Gastroesophageal sphincter (tissue), 4 donors: Measurements from ENCODE around the gene TNS3. TPM values are rescaled to one million over a fixed set of nuclear protein-coding genes. Genes with fewer than 3 reads are reported as not detected.

Experiments used
- ATAC-seq: fragments of 150-250 bp; one replicate; pipeline ENCODE4 v1.9.1; 2016; ENCODE audit warnings: mild to moderate bottlenecking, moderate library complexity
- H3K27ac ChIP-seq, 4 donors: fragments of 200-600 bp; sonication (generic) in 3 of 4; 1 replicate in 3 of 4; 2 replicates in 1 of 4; pipeline ENCODE4 v1.5.1; 2016 to 2019
- H3K27me3 ChIP-seq: fragments of 200-600 bp; sonication (generic); one replicate; pipeline ENCODE4 v1.5.1; 2019
- H3K36me3 ChIP-seq, 2 donors: fragments of 200-600 bp; sonication (generic); one replicate each; pipeline ENCODE4 v1.5.1; 2019; ENCODE audit warnings: control low read depth in 1 of 2
- H3K4me1 ChIP-seq, 3 donors: fragments of 200-600 bp; sonication (generic); 1 replicate in 2 of 3; 2 replicates in 1 of 3; pipeline ENCODE4 v1.5.1; 2016 to 2019; ENCODE audit warnings: control low read depth in 2 of 3
- H3K4me3 ChIP-seq, 2 donors: fragments of 200-600 bp; sonication (generic); one replicate each; pipeline ENCODE4 v1.5.1; 2019; ENCODE audit warnings: mild to moderate bottlenecking in 1 of 2, moderate library complexity in 1 of 2
- H3K9me3 ChIP-seq, 3 donors: fragments of 200-600 bp; sonication (generic); one replicate each; pipeline ENCODE4 v1.5.1; 2017 to 2019; ENCODE audit warnings: control low read depth in 2 of 3
- EP300 ChIP-seq: sonication (generic); formaldehyde crosslinking; IDR thresholded peaks from one replicate; pipeline ENCODE4 v1.6.1; 2017; ENCODE audit warnings: antibody characterized with exemption, mild to moderate bottlenecking
- POLR2A ChIP-seq, 2 donors: fragments of 450-650 bp; IDR thresholded peaks; one replicate each; pipeline ENCODE4 v1.6.1; 2017; ENCODE audit warnings: antibody characterized with exemption in 2 of 2, mild to moderate bottlenecking in 2 of 2, moderate library complexity in 1 of 2
- POLR2AphosphoS5 ChIP-seq: sonication (generic); formaldehyde crosslinking; IDR thresholded peaks from one replicate; pipeline ENCODE4 v1.6.1; 2017; ENCODE audit warnings: antibody characterized with exemption
- WGBS, 2 donors: methylation state at CpG; one replicate each; pipeline ENCODE4 v1.1.5; 2018; ENCODE audit warnings: low coverage in 1 of 2; 5-methylcytosine and 5-hydroxymethylcytosine counted together
- total RNA-seq, 4 donors: library from RNA; depleted of rRNA; stranded (reverse); fragments of >200 nt; gene quantifications; one replicate each; pipeline ENCODE4 v1.1.0, GENCODE V29; 2016
- TF ChIP-seq, protein P1 (sequence below), 4 experiments: fragments of 200-600 bp in 2 of 4; fragments of 450-650 bp in 2 of 4; sonication (generic) in 1 of 4; IDR thresholded peaks; one replicate each; pipeline ENCODE4 v1.5.1; 2017 to 2019; ENCODE audit warnings: antibody characterized with exemption in 4 of 4, mild to moderate bottlenecking in 2 of 4, moderate library complexity in 2 of 4

The TNS3 gene
- total RNA-seq, 4 donors from 2014 or later = 35.0 to 61.3 (median 45.1) TPM

DNA sequence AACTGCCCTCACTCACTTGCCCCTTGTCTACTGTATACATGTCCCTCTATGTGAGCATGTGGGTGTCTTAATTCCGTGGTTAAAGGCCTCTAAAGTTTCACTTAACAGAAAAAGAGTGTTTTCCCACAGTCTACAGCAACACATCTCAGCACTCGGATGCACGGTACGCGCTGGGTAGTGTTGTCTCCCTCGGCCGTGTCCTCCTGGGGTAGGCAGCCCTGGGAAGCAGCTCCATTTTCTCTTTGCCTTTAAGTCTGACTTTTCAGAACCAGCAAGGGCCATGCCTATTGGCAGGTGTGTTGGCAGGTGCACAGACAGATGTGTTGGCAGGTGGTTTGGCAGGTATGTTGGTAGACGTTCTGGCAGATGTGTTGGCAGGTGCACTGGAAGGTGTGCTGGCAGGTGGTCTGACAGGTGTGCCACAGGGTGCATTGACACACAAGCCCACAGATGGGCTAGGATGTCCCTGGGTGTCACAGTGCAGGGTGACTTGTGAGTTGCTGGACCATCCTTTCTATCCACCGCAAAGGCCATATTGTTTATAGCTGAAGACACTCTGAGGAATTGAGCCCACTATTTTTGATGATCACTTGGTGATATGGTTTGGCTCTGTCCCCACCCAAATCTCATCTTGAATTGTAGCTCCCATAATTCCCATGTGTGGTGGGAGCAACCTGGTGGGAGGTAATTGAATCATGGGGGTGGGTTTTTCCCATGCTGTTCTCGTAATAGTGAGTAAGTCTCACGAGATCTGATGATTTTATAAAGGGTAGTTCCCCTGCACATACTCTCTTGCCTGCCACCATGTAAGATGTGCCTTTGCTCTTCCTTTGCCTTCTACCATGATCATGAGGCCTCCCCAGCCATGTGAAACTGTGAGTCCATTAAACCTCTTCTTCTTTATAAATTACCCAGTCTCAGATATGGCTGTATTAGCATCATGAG lies 296.9 kb downstream of the TNS3 start:
- TF ChIP-seq POLR2A (IDR thresholded peaks at IDR 0.05) (no peak), POLR2AphosphoS5 (no peak), EP300 (no peak)
- TF ChIP-seq, protein P1, sequence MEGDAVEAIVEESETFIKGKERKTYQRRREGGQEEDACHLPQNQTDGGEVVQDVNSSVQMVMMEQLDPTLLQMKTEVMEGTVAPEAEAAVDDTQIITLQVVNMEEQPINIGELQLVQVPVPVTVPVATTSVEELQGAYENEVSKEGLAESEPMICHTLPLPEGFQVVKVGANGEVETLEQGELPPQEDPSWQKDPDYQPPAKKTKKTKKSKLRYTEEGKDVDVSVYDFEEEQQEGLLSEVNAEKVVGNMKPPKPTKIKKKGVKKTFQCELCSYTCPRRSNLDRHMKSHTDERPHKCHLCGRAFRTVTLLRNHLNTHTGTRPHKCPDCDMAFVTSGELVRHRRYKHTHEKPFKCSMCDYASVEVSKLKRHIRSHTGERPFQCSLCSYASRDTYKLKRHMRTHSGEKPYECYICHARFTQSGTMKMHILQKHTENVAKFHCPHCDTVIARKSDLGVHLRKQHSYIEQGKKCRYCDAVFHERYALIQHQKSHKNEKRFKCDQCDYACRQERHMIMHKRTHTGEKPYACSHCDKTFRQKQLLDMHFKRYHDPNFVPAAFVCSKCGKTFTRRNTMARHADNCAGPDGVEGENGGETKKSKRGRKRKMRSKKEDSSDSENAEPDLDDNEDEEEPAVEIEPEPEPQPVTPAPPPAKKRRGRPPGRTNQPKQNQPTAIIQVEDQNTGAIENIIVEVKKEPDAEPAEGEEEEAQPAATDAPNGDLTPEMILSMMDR (IDR thresholded peaks at IDR 0.05) = no peak
- Histone ChIP-seq H3K27ac (no peak overlapping the region), H3K9me3 (no peaks in the 10 kb centered on the region), H3K36me3 (peaks cover 0 to 77% of the 10 kb centered on the region in 2 donors), H3K27me3 (no peaks in the 10 kb centered on the region), H3K4me1 (no peaks in the 10 kb centered on the region), H3K4me3 (no peak overlapping the region)
- 95 to 100% methylated on average over 4 to 7 of the region's 11 CpGs for WGBS, 2 donors
- no peak for ATAC-seq

DNA sequence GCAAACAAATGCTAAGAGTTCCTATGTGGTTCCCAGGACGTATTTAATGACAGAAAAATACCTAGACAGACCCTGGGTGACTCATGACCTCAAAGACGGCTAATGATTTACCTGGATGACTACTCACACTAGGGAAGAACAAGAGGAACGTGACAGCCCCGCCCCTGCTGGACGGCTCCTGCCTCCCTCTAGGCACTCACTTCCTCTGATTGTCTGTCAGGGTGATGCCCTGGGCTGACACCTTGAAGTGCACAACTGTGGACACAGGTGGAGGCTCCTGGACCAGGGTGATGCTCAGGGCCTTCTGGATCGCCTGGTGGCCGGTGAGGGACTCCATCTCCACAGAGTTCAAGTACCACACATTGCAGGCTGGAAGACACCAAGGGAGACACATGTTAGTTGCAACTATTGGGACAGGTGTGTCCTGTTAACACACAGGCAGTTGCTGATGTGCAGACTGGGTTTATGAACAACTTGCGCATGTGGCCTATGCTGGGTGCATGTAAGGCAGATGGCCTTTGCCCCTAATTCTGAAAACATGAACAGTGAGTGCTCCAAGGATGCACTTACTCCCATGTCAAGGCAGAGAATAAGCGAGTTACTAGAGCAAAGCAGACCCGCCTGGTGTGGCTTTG lies 298.3 kb downstream of the TNS3 start:
- H3K4me1 ChIP-seq = no peaks in the 10 kb centered on the region
- H3K27me3 ChIP-seq = no peaks in the 10 kb centered on the region
- no peak overlapping the region for H3K27ac ChIP-seq
- H3K9me3 ChIP-seq = no peaks in the 10 kb centered on the region
- H3K4me3 ChIP-seq = no peak overlapping the region
- peaks cover 0 to 89% of the 10 kb centered on the region in 2 donors for H3K36me3 ChIP-seq
- TF ChIP-seq EP300 (no peak), POLR2AphosphoS5 (no peak), POLR2A (IDR thresholded peaks at IDR 0.05) (no peak)
- WGBS, 2 donors = 91 to 95% methylated on average over 2 to 4 of the region's 10 CpGs
- ATAC-seq = no peak

DNA sequence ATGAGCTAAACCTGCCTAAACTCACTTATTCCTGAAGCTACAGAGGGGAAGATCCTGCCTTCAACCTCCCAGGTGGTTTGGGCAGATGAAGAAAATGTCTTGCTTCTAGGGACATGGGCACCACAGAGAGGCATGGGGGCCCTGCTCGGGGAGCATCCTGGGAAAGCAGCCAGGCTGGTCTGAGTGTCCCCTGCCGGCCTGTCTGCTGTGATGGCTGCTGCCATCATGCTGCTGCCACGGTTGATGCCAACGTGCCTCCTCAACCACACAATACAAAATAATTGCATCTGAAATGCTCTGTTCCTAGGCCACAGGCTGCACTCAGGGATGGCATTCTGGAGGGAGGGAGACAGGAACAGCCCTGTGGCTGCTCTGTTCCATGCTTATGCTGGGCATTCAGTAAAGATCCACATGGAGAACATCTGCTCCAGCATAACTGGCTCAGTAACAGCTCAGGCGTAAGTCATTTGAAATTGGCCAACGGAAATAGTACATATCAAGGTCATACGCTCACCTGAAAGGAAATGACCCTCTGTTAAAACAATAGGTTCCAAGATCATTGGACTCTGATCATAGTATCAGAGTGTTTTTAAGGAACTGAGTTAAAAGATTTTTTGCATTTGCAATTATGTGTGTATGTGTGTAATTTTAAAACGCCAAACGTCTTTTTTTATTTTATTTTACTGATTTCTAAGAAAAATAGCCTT lies 299.0 kb downstream of the TNS3 start:
- no peak for ATAC-seq
- no peaks in the 10 kb centered on the region for H3K27me3 ChIP-seq
- H3K36me3 ChIP-seq = peaks cover 0 to 90% of the 10 kb centered on the region in 2 donors
- H3K4me1 ChIP-seq = no peaks in the 10 kb centered on the region
- WGBS, 2 donors = 74 to 95% methylated on average over 5 of the region's 9 CpGs
- no peak overlapping the region for H3K27ac ChIP-seq
- H3K4me3 ChIP-seq = no peak overlapping the region
- H3K9me3 ChIP-seq = no peaks in the 10 kb centered on the region
- TF ChIP-seq, protein P1 (IDR thresholded peaks at IDR 0.05) = no peak
- no peak for TF ChIP-seq POLR2AphosphoS5

DNA sequence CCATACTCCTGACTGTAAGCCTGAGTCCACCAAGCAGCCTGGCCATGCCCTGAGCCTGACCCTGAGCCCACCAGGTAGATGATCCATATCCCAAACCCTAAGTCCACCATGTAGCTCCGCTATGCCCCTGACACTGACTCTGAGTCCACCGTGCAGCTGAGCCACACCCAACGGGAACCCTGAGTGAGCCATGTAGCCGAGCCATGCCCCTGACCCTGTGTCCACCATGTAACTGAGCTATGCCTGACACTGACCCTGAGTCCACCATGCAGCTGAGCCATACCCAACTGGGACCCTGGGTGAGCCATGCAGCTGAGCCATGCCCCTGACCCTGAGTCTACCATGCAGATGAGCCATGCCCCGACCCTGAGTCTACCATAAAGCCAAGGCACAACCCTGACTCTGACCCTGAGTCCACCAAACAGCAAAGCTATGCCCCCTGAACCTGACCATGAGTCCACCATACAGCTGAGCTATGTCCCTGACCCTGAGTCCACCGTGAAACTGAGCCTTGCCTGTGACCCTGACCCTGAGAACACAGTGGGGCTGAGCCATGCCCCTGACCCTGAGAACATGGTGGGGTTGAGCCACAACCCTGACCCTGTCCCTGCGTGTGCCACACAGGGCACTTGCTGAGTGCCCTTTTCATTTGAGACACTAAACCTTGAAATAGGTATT lies 299.8 kb downstream of the TNS3 start:
- Histone ChIP-seq H3K36me3 (peaks cover 0 to 97% of the 10 kb centered on the region in 2 donors), H3K9me3 (no peaks in the 10 kb centered on the region), H3K27ac (no peak overlapping the region), H3K4me1 (no peaks in the 10 kb centered on the region), H3K4me3 (no peak overlapping the region), H3K27me3 (no peaks in the 10 kb centered on the region)
- WGBS, 2 donors = 100% methylated on average over 1 of the region's 7 CpGs; no CpG with 5 or more reads in 1 of the 2 donors
- TF ChIP-seq POLR2A (IDR thresholded peaks at IDR 0.05) = no peak
- TF ChIP-seq, protein P1 (IDR thresholded peaks at IDR 0.05) = no peak
- TF ChIP-seq POLR2AphosphoS5 = no peak
- TF ChIP-seq EP300 = no peak
- ATAC-seq = no peak

DNA sequence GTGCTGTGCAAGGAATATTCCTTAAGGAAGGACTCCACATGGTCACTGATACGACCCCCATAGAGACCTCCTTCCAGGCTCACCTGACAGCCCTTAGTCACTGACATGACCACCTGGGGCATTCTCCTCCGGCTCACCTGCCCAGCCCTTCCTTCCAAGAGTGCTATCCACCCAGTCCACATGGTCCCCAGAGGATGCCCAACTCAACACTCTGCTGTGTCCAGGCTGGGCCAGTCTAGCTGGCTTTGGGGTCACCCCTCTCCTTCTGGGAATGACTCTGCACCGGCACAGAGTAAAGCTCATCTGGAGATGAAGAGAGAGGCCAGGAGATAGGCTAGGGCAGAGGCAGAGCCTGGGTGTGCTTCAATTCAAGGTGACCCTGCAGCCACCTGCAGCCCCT lies 300.8 kb downstream of the TNS3 start:
- peaks cover 0 to 100% of the 10 kb centered on the region in 2 donors for H3K36me3 ChIP-seq
- ATAC-seq = no peak

More for the DNA sequence above, 300.8 kb downstream of the TNS3 start:
- WGBS, 2 donors = 100% methylated on average over 1 of the region's 3 CpGs
- no peaks in the 10 kb centered on the region for H3K27me3 ChIP-seq
- H3K9me3 ChIP-seq = no peaks in the 10 kb centered on the region
- TF ChIP-seq, protein P1 (IDR thresholded peaks at IDR 0.05) = no peak
- TF ChIP-seq POLR2AphosphoS5 (no peak), EP300 (no peak), POLR2A (IDR thresholded peaks at IDR 0.05) (no peak)
- H3K4me1 ChIP-seq = no peaks in the 10 kb centered on the region
- H3K27ac ChIP-seq = no peak overlapping the region
- no peak overlapping the region for H3K4me3 ChIP-seq
